ENCODE data around the gene CD99L2.
A peak's percentile ranks its signal among the peaks of the same experiment; 100 is the strongest.

CD99L2 gene

GRCh38 chrX:150772150-150772970 is 126.1 kb downstream of the CD99L2 start:
- H3K27ac Mint-ChIP-seq = no peak overlapping the region
- H3K36me3 Mint-ChIP-seq = no peaks in the 10 kb centered on the region
- H3K27me3 Mint-ChIP-seq = no peaks in the 10 kb centered on the region
- no peaks in the 10 kb centered on the region for H3K9me3 Mint-ChIP-seq (ENCODE audit: low read depth)
- H3K4me1 Mint-ChIP-seq (ENCODE audit: low read depth) = peaks cover 3% of the 10 kb centered on the region
- H3K4me3 Mint-ChIP-seq = no peak overlapping the region

- Mint-ChIP-seq H3K4me3 (no peak overlapping the region), H3K4me1 (ENCODE audit: low read depth) (peaks cover 5% of the 10 kb centered on the region), H3K36me3 (no peaks in the 10 kb centered on the region), H3K9me3 (ENCODE audit: low read depth) (no peaks in the 10 kb centered on the region), H3K27ac (no peak overlapping the region), H3K27me3 (no peaks in the 10 kb centered on the region)
These were observed 127.4 kb downstream of the CD99L2 start for GRCh38 chrX:150771116-150771515.

DNA sequence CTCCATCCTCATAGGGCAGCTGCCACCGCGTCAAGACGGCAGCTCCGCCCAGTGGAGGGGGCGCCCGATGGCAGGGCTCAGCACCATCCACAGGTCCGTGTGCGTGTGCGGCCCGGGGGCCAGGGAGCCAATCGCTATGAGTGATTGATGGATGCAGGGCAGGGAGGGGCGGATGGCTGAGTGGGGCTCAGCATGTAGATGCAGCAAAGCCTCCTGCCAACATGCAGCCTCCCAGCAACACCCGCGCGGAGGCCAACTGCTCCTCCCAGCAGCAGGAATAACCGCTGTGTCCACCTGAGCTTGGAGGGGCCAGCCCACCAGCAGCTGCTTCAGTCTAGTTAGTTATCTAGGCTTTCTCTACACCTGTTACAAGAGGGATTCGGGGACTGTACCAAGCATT is 127.8 kb downstream of the CD99L2 start:
- Mint-ChIP-seq H3K4me1 (ENCODE audit: low read depth) (peaks cover 5% of the 10 kb centered on the region), H3K36me3 (no peaks in the 10 kb centered on the region), H3K4me3 (no peak overlapping the region), H3K27me3 (no peaks in the 10 kb centered on the region), H3K27ac (no peak overlapping the region), H3K9me3 (ENCODE audit: low read depth) (no peaks in the 10 kb centered on the region)

DNA sequence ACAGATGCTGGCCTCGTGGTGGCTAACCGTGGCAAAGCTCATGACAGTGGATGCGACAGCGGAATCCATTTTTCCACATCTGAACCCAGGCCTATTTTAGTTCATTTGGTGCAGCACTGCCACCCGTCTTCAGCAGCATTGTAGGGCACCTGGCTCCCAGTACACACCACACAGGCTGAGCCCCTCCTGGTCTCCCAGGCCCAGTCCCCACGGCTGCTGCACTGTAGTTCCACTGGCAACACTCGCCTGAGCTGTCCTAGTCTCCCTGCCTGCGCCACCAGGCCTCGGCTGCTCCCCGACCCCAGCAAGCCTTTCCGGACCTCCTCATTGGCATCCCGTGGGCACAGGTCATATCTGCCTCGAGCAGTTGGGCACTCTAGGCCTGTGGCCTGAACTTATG is 129.1 kb downstream of the CD99L2 start:
- H3K27me3 Mint-ChIP-seq = no peaks in the 10 kb centered on the region
- no peaks in the 10 kb centered on the region for H3K9me3 Mint-ChIP-seq (ENCODE audit: low read depth)
- H3K27ac Mint-ChIP-seq = no peak overlapping the region
- H3K4me3 Mint-ChIP-seq = no peak overlapping the region
- no peaks in the 10 kb centered on the region for H3K36me3 Mint-ChIP-seq
- peaks cover 5% of the 10 kb centered on the region for H3K4me1 Mint-ChIP-seq (ENCODE audit: low read depth)

DNA sequence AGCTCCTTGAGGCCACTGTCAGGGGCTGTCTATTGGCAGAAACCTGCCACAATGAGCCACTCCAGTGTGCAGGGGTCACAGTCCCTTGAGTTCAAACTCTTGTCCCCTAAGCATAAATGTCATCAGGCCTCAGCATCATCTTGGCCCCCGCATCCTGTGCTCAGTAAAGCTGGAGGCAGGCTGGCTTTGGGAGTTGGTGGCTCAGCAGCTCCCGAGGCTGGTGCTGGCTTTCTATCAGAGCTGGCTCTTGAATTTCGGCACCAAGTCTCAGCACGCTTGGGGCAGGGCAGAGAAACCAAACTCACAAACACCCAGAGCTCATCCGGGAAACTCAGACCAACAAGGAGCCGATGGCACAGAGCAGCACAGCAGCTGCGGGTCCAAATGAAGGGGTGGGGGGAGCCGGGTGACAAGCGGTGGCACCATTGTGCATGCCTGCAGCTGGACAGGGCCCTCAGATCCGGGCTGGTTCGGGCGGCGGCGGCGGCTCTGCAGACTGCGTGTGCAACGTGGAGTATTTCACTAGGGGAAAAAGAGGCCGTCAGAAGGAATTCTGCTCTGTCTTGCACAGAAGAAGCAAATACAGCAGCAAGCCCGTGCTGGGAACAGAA is 129.8 kb downstream of the CD99L2 start:
- peaks cover 5% of the 10 kb centered on the region for H3K4me1 Mint-ChIP-seq (ENCODE audit: low read depth)
- no peaks in the 10 kb centered on the region for H3K9me3 Mint-ChIP-seq (ENCODE audit: low read depth)
- no peak overlapping the region for H3K4me3 Mint-ChIP-seq
- H3K36me3 Mint-ChIP-seq = no peaks in the 10 kb centered on the region
- H3K27me3 Mint-ChIP-seq = no peaks in the 10 kb centered on the region
- no peak overlapping the region for H3K27ac Mint-ChIP-seq

DNA sequence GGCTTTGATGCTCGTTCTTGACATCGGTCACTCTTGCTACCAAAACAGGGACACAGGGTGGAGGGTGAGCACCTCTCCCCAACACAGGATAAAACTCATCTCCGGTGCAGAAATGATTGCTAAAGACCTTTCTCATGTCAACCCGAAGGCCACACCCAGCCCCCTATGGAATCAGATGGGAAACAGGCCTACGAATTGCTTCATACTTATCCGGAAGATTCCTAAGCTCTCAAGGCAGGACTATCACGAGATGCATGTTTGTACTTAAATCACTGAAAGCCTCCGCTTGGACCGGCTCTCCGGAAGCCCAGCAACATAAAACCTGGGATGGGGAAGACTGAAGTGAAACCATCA is 130.4 kb downstream of the CD99L2 start:
- Mint-ChIP-seq H3K36me3 (no peaks in the 10 kb centered on the region), H3K4me3 (no peak overlapping the region), H3K4me1 (ENCODE audit: low read depth) (peaks cover 5% of the 10 kb centered on the region), H3K9me3 (ENCODE audit: low read depth) (no peaks in the 10 kb centered on the region), H3K27ac (no peak overlapping the region), H3K27me3 (no peaks in the 10 kb centered on the region)

DNA sequence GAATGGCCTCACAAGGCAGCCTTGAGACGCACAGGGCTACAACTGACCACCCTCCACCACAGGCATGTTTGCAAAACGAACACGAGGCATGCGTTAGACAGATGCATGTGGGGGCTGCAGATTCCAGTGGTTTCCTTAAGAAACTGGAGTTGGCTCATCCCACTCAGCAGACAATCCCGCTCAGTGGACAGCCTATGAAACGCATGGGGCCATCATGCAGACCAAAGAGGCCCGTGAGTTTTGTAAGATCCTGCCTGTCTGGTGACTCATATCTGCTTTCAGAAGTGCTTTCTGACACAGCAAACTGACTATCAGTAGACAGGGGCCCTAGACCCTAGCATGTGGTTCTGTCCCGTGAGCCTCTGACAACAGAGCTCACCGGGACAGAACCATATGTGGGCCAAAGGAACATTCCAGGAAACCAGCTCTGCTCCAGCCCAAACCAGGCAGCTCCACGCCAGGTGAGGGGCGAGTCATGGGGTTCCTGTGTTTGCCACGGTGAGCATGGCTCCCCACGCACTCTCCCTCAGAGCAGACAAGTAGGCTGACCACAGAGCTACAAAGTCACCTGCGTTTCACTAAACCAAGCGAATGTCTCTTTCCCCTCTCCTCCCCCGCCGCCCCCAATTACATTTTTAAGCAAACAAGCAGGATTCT is 130.9 kb downstream of the CD99L2 start:
- no peaks in the 10 kb centered on the region for H3K9me3 Mint-ChIP-seq (ENCODE audit: low read depth)
- H3K36me3 Mint-ChIP-seq = no peaks in the 10 kb centered on the region
- H3K27me3 Mint-ChIP-seq = no peaks in the 10 kb centered on the region
- peaks cover 5% of the 10 kb centered on the region for H3K4me1 Mint-ChIP-seq (ENCODE audit: low read depth)
- H3K4me3 Mint-ChIP-seq = no peak overlapping the region
- no peak overlapping the region for H3K27ac Mint-ChIP-seq

DNA sequence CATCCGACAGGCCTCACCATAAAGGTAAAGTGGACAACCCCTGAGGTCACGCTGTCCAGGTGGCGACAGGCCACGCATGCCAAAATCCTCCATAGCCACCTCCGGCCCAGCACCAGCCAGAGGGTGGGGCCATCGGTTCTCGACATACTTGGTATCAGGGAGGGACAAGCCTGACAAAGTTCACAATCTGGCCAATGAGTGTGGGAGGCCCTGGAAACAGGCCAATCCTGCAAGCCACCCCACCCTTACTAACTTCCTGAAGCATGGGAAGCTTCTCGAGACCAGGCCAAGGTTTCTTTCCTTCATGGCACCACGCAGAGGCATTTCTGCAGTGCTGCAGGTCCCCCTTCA is 131.4 kb downstream of the CD99L2 start:
- Mint-ChIP-seq H3K9me3 (ENCODE audit: low read depth) (no peaks in the 10 kb centered on the region), H3K4me1 (ENCODE audit: low read depth) (peaks cover 5% of the 10 kb centered on the region), H3K27ac (no peak overlapping the region), H3K4me3 (no peak overlapping the region), H3K27me3 (no peaks in the 10 kb centered on the region), H3K36me3 (no peaks in the 10 kb centered on the region)

- H3K4me1 Mint-ChIP-seq (ENCODE audit: low read depth) = peaks cover 5% of the 10 kb centered on the region
- no peak overlapping the region for H3K27ac Mint-ChIP-seq
- H3K36me3 Mint-ChIP-seq = no peaks in the 10 kb centered on the region
- H3K9me3 Mint-ChIP-seq (ENCODE audit: low read depth) = no peaks in the 10 kb centered on the region
- H3K4me3 Mint-ChIP-seq = no peak overlapping the region
- no peaks in the 10 kb centered on the region for H3K27me3 Mint-ChIP-seq
These were observed 132.0 kb downstream of the CD99L2 start for GRCh38 chrX:150766351-150767044.

DNA sequence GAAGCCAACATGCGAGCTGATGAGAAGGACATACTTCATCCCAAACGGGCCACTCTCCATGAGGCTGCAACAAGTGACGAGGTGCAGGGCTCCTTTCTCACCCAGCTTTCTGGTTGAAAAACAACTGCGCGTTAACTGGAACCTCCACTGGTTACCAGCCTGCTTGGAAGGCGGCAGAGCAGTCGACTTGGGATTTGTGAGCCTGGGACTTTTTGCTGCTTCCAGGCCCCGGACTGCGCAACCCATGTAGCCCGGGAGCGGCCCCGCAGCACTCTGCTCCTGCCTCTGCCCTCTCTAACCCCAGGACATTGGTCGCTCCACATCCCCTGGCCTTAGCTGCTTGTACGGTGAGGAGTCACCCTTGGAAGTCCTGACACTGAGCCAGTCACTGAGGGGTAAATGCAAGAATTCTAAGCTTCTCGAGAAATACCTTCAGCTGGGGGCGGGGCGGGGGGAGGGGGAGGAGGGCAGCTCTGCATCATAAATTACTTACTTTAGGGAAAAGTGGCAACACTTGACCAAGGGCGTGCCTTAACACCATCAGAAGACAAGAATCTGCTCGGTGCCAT is 132.6 kb downstream of the CD99L2 start:
- Mint-ChIP-seq H3K4me3 (no peak overlapping the region), H3K4me1 (ENCODE audit: low read depth) (peaks cover 5% of the 10 kb centered on the region), H3K9me3 (ENCODE audit: low read depth) (no peaks in the 10 kb centered on the region), H3K27ac (no peak overlapping the region), H3K27me3 (no peaks in the 10 kb centered on the region), H3K36me3 (no peaks in the 10 kb centered on the region)

- no peaks in the 10 kb centered on the region for H3K9me3 Mint-ChIP-seq (ENCODE audit: low read depth)
- no peaks in the 10 kb centered on the region for H3K36me3 Mint-ChIP-seq
- peaks cover 5% of the 10 kb centered on the region for H3K4me1 Mint-ChIP-seq (ENCODE audit: low read depth)
- no peak overlapping the region for H3K4me3 Mint-ChIP-seq
- no peak overlapping the region for H3K27ac Mint-ChIP-seq
- no peaks in the 10 kb centered on the region for H3K27me3 Mint-ChIP-seq
These were observed 133.2 kb downstream of the CD99L2 start for GRCh38 chrX:150765237-150765636.

DNA sequence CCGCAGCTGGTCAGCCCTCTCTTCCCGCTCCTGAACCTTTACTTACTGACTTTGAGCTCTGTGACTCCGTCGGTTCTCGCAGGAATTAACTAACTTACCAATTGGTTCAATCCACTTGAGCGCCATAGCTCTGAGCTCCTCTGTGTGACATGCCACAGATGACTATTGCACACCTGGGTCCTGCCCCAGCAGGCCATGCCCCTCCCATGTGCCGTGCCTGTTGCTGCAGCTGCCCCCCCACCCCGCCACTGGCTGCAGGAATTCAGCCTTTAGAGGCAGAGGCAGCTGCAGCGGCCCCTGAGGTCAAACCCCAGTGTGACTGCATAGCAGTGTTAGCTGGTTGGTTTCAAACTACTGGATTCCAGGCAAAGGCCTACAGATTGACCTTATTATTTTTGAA is 134.7 kb downstream of the CD99L2 start:
- Mint-ChIP-seq H3K27me3 (no peaks in the 10 kb centered on the region), H3K9me3 (ENCODE audit: low read depth) (no peaks in the 10 kb centered on the region), H3K4me3 (no peak overlapping the region), H3K27ac (peak overlapping the region; percentile 6), H3K36me3 (no peaks in the 10 kb centered on the region), H3K4me1 (ENCODE audit: low read depth) (peaks cover 5% of the 10 kb centered on the region)

- no peaks in the 10 kb centered on the region for H3K9me3 Mint-ChIP-seq (ENCODE audit: low read depth)
- no peak overlapping the region for H3K4me3 Mint-ChIP-seq
- H3K4me1 Mint-ChIP-seq (ENCODE audit: low read depth) = peaks cover 4% of the 10 kb centered on the region
- H3K27ac Mint-ChIP-seq = no peak overlapping the region
- no peaks in the 10 kb centered on the region for H3K27me3 Mint-ChIP-seq
- H3K36me3 Mint-ChIP-seq = no peaks in the 10 kb centered on the region
These were observed 135.1 kb downstream of the CD99L2 start for GRCh38 chrX:150763303-150763797.

- Mint-ChIP-seq H3K36me3 (no peaks in the 10 kb centered on the region), H3K9me3 (ENCODE audit: low read depth) (no peaks in the 10 kb centered on the region), H3K27me3 (no peaks in the 10 kb centered on the region), H3K4me1 (ENCODE audit: low read depth) (peaks cover 1% of the 10 kb centered on the region), H3K4me3 (no peak overlapping the region), H3K27ac (no peak overlapping the region)
These were observed 136.0 kb downstream of the CD99L2 start for GRCh38 chrX:150762258-150763165.

Measured in activated naive CD8-positive, alpha-beta T cell (primary cell).